Stimulated activated CD4-positive, alpha-beta T cell treated with anti-CD3 and anti-CD28 coated beads, TNF-alpha, amount 100 ng/mL, for 1 hour (primary cell): ENCODE results near the gene GCLC.

Experiments used
- DNase-seq, 3 donors: peaks; one replicate each; pipeline ENCODE4 v3.0.0-alpha.2; 2020; ENCODE audit warnings: low read depth in 3 of 3, low spot score in 1 of 3

The GCLC gene

DNA sequence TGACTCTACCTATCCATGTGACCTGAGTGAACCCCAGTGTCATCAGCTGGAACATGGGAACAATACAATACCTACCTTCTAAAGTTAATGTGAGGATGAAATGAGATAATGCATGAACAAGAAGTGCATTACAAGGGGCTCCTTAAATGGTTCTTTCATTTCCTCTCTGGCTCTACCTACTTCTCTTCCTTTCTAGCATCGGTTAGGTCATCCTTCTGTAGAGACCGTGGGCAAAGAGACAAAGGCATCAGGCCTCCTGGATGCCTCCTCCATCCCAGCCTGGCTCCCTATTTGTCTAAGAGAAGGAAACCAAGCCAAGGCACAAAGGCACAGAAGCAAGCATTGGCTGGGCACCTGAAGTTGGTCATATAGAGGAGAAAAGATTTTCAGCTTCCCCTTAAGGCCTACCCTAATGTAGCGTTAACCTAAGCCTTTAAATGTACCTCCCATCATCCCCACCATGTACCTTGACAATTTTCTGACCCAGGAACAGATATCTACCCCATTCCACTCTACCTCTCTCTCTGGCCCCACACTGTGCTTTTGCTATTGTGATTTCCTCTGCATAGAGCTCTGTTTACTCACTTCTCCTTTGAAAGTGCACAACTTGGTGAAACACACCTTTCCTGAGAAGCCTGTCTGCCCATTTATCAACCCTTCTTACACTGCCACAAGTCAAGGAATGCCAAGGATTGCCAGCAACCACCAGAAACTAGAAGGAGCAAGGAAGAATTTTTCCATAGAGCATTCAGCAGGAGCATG lies 86.6 kb downstream of the GCLC start:
- DNase-seq = no peak

DNA sequence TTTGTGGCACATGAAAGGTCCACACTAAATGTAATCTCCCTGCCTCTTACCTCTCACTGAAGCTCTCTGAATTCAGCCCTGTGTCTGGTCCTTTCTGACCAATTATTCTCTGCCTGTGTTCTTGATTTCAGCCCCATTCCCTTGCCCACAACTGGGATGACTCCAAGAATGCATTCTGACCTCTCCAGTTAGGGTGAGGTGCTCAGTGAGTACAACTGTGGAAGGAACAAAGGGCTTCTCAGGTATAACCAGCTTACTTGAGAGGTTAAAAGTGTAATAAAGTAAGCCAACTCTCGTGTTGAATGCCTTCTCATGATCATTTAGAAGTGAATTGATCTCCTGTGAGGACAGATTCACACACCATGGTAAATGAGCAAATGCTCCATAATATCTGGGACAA lies 88.1 kb downstream of the GCLC start:
- DNase-seq = no peak

DNA sequence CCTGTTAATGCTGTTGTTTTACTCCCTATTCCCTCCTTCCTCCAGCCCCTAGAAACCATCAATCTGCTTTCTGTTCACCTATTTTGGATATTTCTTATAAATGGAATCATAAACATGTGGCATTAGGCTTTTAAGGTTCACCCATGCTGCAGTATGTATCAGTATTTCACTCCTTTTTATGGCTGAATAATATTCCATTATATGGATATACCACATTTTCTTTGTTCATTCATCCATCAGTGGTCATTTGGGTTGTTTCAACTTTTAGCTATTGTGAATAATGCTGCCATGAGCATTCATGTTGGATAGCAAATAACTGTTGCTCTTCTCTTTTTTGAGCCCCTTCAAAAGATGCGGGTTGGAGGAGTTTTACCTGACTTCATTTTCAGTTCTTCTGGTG lies 89.2 kb downstream of the GCLC start:
- DNase-seq = no peak

DNA sequence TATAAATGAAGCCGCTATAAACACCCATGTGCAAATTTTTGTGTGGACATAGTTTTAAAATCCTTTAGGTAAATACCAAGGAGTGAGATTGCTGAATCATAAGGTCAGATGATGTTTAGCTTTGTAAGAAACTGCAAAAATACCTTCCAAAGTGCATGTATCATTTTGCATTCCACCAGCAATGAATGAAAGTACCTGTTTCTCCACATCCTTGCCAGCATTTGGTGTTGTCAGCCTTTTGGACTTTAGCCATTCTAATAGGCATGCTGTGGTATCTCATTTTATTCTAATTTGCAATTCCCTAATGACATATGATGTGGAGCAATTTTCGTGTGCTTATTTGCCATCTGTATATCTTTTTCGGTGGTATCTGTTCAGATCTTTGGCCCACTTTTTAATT lies 93.7 kb downstream of the GCLC start:
- DNase-seq = no peak

DNA sequence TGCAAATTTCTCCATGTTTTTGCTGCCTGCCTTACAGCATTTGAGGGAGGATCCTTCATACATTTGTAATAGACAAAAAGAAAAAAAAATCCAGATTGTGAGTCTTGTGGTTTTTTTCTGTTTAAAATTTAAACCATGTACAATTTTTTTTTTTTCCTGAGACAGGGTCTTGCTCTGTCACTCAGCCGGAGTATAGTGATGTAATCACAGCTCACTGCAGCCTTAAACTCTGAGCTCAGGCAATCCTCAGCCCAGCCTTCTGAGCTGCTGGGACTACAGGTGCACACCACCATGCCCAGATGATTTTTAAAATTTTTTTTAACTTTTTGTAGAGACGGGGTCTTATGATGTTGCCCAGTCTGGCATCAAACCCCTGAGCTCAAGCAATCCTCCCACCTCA lies 97.0 kb downstream of the GCLC start:
- no peak for DNase-seq
